Testis (tissue), 3 donors: ENCODE data around the gene STX18. TPM values are rescaled to one million over a fixed set of nuclear protein-coding genes. Genes with fewer than 3 reads are reported as not detected.

Experiments used
- DNase-seq: peaks from one replicate; pipeline ENCODE4 v3.0.0-alpha.2; 2019
- H3K27ac ChIP-seq, 2 donors: fragments of 200-600 bp; sonication (generic); one replicate each; pipeline ENCODE4 v1.5.1; 2019
- H3K27me3 ChIP-seq: fragments of 200-600 bp; sonication (generic); one replicate; pipeline ENCODE4 v1.5.1; 2019
- H3K36me3 ChIP-seq: fragments of 200-600 bp; sonication (generic); one replicate; pipeline ENCODE4 v1.5.1; 2017; ENCODE audit warnings: low read depth; ENCODE audit errors: missing control alignments
- H3K4me1 ChIP-seq: fragments of 200-600 bp; sonication (generic); one replicate; pipeline ENCODE4 v1.5.1; 2019
- H3K4me3 ChIP-seq, 2 donors: fragments of 200-600 bp; sonication (generic); one replicate each; pipeline ENCODE4 v1.5.1; 2017 to 2019
- H3K9me3 ChIP-seq: fragments of 200-600 bp; sonication (generic); one replicate; pipeline ENCODE4 v1.5.1; 2017
- CTCF ChIP-seq, 3 experiments: fragments of 450-650 bp in 2 of 3; fragments of 200-600 bp in 1 of 3; sonication (generic) in 1 of 3; IDR thresholded peaks; one replicate each; pipeline ENCODE4 v1.5.1; 2016 to 2019; ENCODE audit warnings: antibody characterized with exemption in 3 of 3, mild to moderate bottlenecking in 2 of 3, moderate library complexity in 1 of 3
- POLR2A ChIP-seq: fragments of 450-650 bp; IDR thresholded peaks from one replicate; pipeline ENCODE4 v1.6.1; 2017; ENCODE audit warnings: antibody characterized with exemption, mild to moderate bottlenecking, moderate library complexity
- WGBS, 2 donors: methylation state at CpG; one replicate each; pipeline ENCODE4 v1.1.5; 2018; 5-methylcytosine and 5-hydroxymethylcytosine counted together
- intact Hi-C: fragments of 100-400 bp; cut with DNase I; formaldehyde crosslinking; loops from one replicate; pipeline ENCODE4 v1.15.1; 2023; ENCODE audit warnings: low total_unique reads
- polyA plus RNA-seq: library from polyadenylated mRNA; stranded (reverse); fragments of 350-450 nt; fragmentation: Illumina TruSeq; extraction: RNeasy Lipid Tissue Mini Kit (QIAGEN cat#74804); gene quantifications from one replicate; pipeline ENCODE4 v1.2.3, GENCODE V29; 2014; ENCODE audit warnings: low read depth, low replicate concordance; ENCODE audit not compliant: insufficient read depth
- total RNA-seq, 2 donors: library from RNA; depleted of rRNA; stranded (reverse); fragments of >200 nt; gene quantifications; one replicate each; pipeline ENCODE4 v1.2.3, GENCODE V29; 2016

The STX18 gene
- total and polyA plus RNA-seq, 3 donors from 2014 or later, result 53.5 to 111 (median 55.0) TPM

- no peak for DNase-seq
- Histone ChIP-seq H3K36me3 (no peaks in the 10 kb centered on the region), H3K4me3 (no peak overlapping the region), H3K27me3 (no peaks in the 10 kb centered on the region), H3K9me3 (no peaks in the 10 kb centered on the region), H3K4me1 (no peaks in the 10 kb centered on the region), H3K27ac (no peak overlapping the region)
- WGBS, 2 donors, result 82 to 88% methylated on average over 15 of the region's 15 CpGs
- TF ChIP-seq CTCF (IDR thresholded peaks at IDR 0.05) (no peak), POLR2A (no peak)
- intact Hi-C loops, result no loop called here
Measured at GRCh38 chr4:4411906-4412305, 129.9 kb downstream of the STX18 start.

GRCh38 chr4:4410271-4410670 lies 131.6 kb downstream of the STX18 start:
- Histone ChIP-seq H3K36me3 (no peaks in the 10 kb centered on the region), H3K9me3 (no peaks in the 10 kb centered on the region), H3K27ac (no peak overlapping the region), H3K27me3 (no peaks in the 10 kb centered on the region), H3K4me1 (no peaks in the 10 kb centered on the region), H3K4me3 (no peak overlapping the region)
- TF ChIP-seq CTCF (IDR thresholded peaks at IDR 0.05), result no peak
- no peak for TF ChIP-seq POLR2A
- WGBS, 2 donors, result 89 to 90% methylated on average over 15 of the region's 15 CpGs
- intact Hi-C loops, result no loop called here
- DNase-seq, result no peak

GRCh38 chr4:4409416-4410115 lies 132.3 kb downstream of the STX18 start:
- Histone ChIP-seq H3K4me3 (no peak overlapping the region), H3K27ac (no peak overlapping the region), H3K9me3 (no peaks in the 10 kb centered on the region), H3K36me3 (no peaks in the 10 kb centered on the region), H3K27me3 (no peaks in the 10 kb centered on the region), H3K4me1 (no peaks in the 10 kb centered on the region)
- DNase-seq, result no peak
- intact Hi-C loops, result no loop called here
- TF ChIP-seq POLR2A (no peak), CTCF (IDR thresholded peaks at IDR 0.05) (no peak)
- WGBS, 2 donors, result 81 to 89% methylated on average over 14 to 23 of the region's 23 CpGs

- intact Hi-C loops, result no loop called here
- H3K27me3 ChIP-seq, result no peaks in the 10 kb centered on the region
- no peaks in the 10 kb centered on the region for H3K9me3 ChIP-seq
- TF ChIP-seq CTCF (IDR thresholded peaks at IDR 0.05) (no peak), POLR2A (no peak)
- no peak for DNase-seq
- H3K4me1 ChIP-seq, result no peaks in the 10 kb centered on the region
- no peak overlapping the region for H3K27ac ChIP-seq
- H3K36me3 ChIP-seq, result no peaks in the 10 kb centered on the region
- 78 to 83% methylated on average over 11 to 23 of the region's 23 CpGs for WGBS, 2 donors
- no peak overlapping the region for H3K4me3 ChIP-seq
Measured at GRCh38 chr4:4408576-4409335, 133.1 kb downstream of the STX18 start.
